ENCODE data around the gene GRIK4.
"Not testable (repeated sequence)": the region's sequence is repeated elsewhere in the genome, so short reads cannot be mapped to it uniquely, and the experiment has no call there.

GRIK4 gene

DNA sequence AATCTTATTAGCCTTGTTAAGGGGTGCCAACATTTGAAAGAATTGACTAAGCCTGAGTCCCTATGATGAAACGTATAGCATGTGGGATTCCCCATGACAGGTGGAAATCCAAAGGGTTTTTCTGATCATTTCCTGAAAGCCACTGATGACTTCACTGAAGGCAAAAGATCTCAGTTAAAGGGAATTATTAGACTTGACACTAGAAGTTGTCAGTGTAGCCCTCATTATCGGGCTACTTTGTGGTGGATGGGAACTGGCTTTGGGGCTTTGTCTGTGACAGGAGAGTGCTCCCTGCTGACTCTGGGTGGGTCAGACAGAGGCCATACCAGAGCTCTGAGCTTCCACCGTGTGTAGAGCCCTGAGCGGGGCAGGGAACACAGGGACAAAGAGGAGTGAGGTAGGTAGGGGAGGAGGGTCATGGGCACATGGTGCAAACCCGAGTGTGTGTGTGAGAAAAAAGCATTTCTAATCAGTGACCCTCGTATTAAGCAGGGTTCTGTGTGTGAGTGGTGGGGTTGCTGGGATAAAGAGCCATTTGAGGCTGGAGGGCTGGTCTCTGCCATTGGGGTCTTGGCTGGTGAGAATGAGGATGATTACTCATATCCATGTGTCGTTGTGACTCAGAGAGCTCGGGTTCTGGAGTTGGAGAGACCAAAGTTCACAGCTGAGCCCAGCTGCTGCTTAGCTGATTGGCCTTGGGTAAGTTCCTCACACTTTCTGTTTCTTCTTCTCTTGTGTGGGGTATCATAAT is 101.1 kb downstream of the GRIK4 start:
- TF ChIP-seq, protein P1, sequence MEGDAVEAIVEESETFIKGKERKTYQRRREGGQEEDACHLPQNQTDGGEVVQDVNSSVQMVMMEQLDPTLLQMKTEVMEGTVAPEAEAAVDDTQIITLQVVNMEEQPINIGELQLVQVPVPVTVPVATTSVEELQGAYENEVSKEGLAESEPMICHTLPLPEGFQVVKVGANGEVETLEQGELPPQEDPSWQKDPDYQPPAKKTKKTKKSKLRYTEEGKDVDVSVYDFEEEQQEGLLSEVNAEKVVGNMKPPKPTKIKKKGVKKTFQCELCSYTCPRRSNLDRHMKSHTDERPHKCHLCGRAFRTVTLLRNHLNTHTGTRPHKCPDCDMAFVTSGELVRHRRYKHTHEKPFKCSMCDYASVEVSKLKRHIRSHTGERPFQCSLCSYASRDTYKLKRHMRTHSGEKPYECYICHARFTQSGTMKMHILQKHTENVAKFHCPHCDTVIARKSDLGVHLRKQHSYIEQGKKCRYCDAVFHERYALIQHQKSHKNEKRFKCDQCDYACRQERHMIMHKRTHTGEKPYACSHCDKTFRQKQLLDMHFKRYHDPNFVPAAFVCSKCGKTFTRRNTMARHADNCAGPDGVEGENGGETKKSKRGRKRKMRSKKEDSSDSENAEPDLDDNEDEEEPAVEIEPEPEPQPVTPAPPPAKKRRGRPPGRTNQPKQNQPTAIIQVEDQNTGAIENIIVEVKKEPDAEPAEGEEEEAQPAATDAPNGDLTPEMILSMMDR (conservative IDR thresholded peaks at IDR 0.05; ENCODE audit: low read depth, low read length) = no peak
- no peak overlapping the region for H3K4me3 ChIP-seq (ENCODE audit: low read length)
- peak; percentile 64 for DNase-seq (ENCODE audit: low read depth)

GRCh38 chr11:120613264-120614226 is 102.0 kb downstream of the GRIK4 start:
- no peak for DNase-seq (ENCODE audit: low read depth)
- TF ChIP-seq, protein P1 (conservative IDR thresholded peaks at IDR 0.05; ENCODE audit: low read depth, low read length) = no peak
- H3K4me3 ChIP-seq (ENCODE audit: low read length) = no peak overlapping the region

DNA sequence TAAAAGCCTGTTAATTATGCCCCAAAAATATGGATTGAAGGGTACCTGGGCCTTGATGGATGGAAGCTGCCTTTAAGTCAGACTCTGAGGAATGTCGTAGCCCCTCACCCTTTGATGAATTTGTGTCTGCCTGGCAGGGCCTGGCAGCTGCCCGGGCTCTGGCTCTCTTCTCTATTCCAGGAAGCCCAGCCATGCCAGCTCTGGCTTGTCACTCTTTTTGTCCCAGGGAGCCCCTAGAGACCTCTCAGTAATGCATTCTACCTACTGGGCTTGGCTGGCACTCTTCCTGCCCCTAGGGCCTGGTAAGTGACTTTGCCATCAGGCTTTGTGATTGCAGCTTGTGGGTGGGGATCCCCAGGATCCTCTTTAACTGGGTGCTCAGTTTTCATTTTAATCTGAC is 103.8 kb downstream of the GRIK4 start:
- TF ChIP-seq, protein P1 (conservative IDR thresholded peaks at IDR 0.05; ENCODE audit: low read depth, low read length) = no peak
- H3K4me3 ChIP-seq (ENCODE audit: low read length) = no peak overlapping the region
- DNase-seq (ENCODE audit: low read depth) = no peak

GRCh38 chr11:120618399-120618798 is 106.9 kb downstream of the GRIK4 start:
- TF ChIP-seq, protein P1 (conservative IDR thresholded peaks at IDR 0.05; ENCODE audit: low read depth, low read length) = no peak
- DNase-seq (ENCODE audit: low read depth) = no peak
- H3K4me3 ChIP-seq (ENCODE audit: low read length) = no peak overlapping the region

- TF ChIP-seq, protein P1 (conservative IDR thresholded peaks at IDR 0.05; ENCODE audit: low read depth, low read length) = peak; percentile 32
- no peak overlapping the region for H3K4me3 ChIP-seq (ENCODE audit: low read length)
- DNase-seq (ENCODE audit: low read depth) = no peak
Observed at GRCh38 chr11:120622189-120622875, 110.8 kb downstream of the GRIK4 start.

- H3K4me3 ChIP-seq (ENCODE audit: low read length); DNase-seq (ENCODE audit: low read depth): not testable (repeated sequence)
Observed at GRCh38 chr11:120624992-120625391, 113.4 kb downstream of the GRIK4 start.

DNA sequence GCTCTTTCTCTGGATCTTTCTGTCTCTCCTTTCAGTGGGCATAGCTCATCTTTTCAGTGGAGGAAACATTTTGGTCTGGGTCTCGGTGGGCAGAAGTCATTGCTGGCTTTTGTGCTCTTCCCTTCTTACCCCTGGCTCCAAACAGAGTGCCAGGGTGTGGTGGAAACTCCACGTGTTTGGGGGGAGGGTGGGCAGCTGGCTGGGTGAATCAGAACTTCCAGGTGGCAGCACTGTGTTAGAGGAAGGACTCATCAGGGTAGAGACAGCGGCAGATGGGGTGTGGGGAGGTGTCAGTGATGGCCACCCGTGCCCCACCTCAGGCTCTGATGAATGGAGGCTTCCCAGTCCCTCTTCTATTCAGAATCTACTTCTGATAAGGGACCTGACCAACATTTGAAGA is 114.0 kb downstream of the GRIK4 start:
- no peak overlapping the region for H3K4me3 ChIP-seq (ENCODE audit: low read length)
- no peak for DNase-seq (ENCODE audit: low read depth)
- TF ChIP-seq, protein P1 (conservative IDR thresholded peaks at IDR 0.05; ENCODE audit: low read depth, low read length) = no peak

Data from retinal pigment epithelial cell (primary cell).